Measurements from ENCODE around the gene SHC3. TPM values are rescaled to one million over a fixed set of nuclear protein-coding genes. Genes with fewer than 3 reads are reported as not detected.

The SHC3 gene
- total and polyA plus RNA-seq, 2 experiments from 2014 or later = 1.3 to 2.9 TPM

GRCh38 chr9:89139455-89139854 lies 39.2 kb downstream of the SHC3 start (continued):
- no peak for TF ChIP-seq REST (IDR thresholded peaks at IDR 0.05; ENCODE audit: unreplicated experiment)
- TF ChIP-seq CREB1 (CRISPR knock-in tag; IDR thresholded peaks at IDR 0.05; ENCODE audit: low read depth) = no peak
- no peak for TF ChIP-seq EZH2phosphoT487 (IDR thresholded peaks at IDR 0.05; ENCODE audit: unreplicated experiment)
- no peak for TF ChIP-seq CTCF (conservative IDR thresholded peaks at IDR 0.05; ENCODE audit: low read depth in 2 of 2)
- TF ChIP-seq STAT1 (IDR thresholded peaks at IDR 0.05; ENCODE audit: unreplicated experiment) = no peak
- no peak for TF ChIP-seq JUNB (IDR thresholded peaks at IDR 0.05; ENCODE audit: unreplicated experiment)

- Histone ChIP-seq H3K9me2 (ENCODE audit: insufficient read depth) (peaks cover 2% of the 10 kb centered on the region), H4K20me1 (replicated peaks; ENCODE audit: insufficient read depth) (no peaks in the 10 kb centered on the region), H3F3A (replicated peaks; ENCODE audit: low read depth) (no peaks in the 10 kb centered on the region), H3K79me2 (replicated peaks; ENCODE audit: insufficient read depth) (no peaks in the 10 kb centered on the region), H3K27me3 (ENCODE audit: insufficient read depth) (no peaks in the 10 kb centered on the region), H3K4me2 (no peak overlapping the region), H2AFZ (no peak overlapping the region), H3K36me3 (ENCODE audit: insufficient read depth) (no peaks in the 10 kb centered on the region; the same call in none of the 2 replicates), H3K4me1 (ENCODE audit: insufficient read depth) (peaks cover 4% of the 10 kb centered on the region), H3K27ac (ENCODE audit: low read depth) (no peak overlapping the region), H3K4me3 (no peak overlapping the region)
- Mint-ChIP-seq H3K9me3 (peaks cover 22% of the 10 kb centered on the region; the same call in 2 of the 3 replicates), H3K4me3 (no peak overlapping the region), H3K36me3 (ENCODE audit: low read depth) (peaks cover 6% of the 10 kb centered on the region; the same call in 2 of the 3 replicates), H3K4me1 (peaks cover 15% of the 10 kb centered on the region), H3K27me3 (ENCODE audit: insufficient read depth, low read depth, poor library complexity) (peaks cover 2% of the 10 kb centered on the region), H3K27ac (no peak overlapping the region)
- no peak for ATAC-seq
- no peak for DNase-seq (ENCODE audit: low spot score)
- no peak for TF ChIP-seq REST (IDR thresholded peaks at IDR 0.05; ENCODE audit: unreplicated experiment)
Observed at GRCh38 chr9:89138463-89139390, 39.9 kb downstream of the SHC3 start.

Data from GM23338 (cell line).